Peyer's patch (tissue), 4 donors: ENCODE measurements around the gene L3MBTL3.

Source experiments
- CTCF ChIP-seq, 6 experiments: fragments of 450-650 bp in 4 of 6; fragments of 200-600 bp in 2 of 6; sonication (generic) in 1 of 6; IDR thresholded peaks; one replicate each; pipeline ENCODE4 v1.5.1; 2017 to 2019; ENCODE audit warnings: antibody characterized with exemption in 6 of 6, mild to moderate bottlenecking in 3 of 6, moderate library complexity in 1 of 6
- POLR2A ChIP-seq, 2 donors: fragments of 450-650 bp; IDR thresholded peaks; one replicate each; pipeline ENCODE4 v1.5.1; 2017; ENCODE audit warnings: antibody characterized with exemption in 2 of 2, mild to moderate bottlenecking in 2 of 2, moderate library complexity in 2 of 2

GRCh38 chr6:130047088-130047995, 29.0 kb downstream of the L3MBTL3 start:
- no peak for TF ChIP-seq CTCF (IDR thresholded peaks at IDR 0.05)
- no peak for TF ChIP-seq POLR2A (IDR thresholded peaks at IDR 0.05)
